ENCODE measurements around the gene FALEC.

FALEC gene

DNA sequence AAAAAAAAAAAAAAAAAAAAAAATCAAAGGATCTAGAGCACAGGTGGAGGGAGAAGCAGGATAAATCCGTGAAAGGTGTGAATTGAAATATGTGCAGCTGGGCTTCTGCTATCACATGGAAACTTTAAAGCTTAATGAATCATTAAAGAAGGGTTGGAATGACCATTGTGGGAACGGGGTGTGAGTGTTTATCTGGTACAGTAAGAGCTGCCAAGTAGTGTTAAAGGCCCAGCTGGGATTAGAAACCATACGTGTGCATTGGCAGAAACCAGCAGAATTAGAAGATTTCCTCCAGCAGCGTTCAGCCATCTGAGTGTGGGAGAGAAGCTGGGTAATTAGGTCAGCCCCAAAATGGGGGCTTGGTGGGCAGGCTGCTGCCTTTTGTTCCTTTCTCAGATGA is 13.5 kb downstream of the FALEC start:
- TF ChIP-seq, protein P1, sequence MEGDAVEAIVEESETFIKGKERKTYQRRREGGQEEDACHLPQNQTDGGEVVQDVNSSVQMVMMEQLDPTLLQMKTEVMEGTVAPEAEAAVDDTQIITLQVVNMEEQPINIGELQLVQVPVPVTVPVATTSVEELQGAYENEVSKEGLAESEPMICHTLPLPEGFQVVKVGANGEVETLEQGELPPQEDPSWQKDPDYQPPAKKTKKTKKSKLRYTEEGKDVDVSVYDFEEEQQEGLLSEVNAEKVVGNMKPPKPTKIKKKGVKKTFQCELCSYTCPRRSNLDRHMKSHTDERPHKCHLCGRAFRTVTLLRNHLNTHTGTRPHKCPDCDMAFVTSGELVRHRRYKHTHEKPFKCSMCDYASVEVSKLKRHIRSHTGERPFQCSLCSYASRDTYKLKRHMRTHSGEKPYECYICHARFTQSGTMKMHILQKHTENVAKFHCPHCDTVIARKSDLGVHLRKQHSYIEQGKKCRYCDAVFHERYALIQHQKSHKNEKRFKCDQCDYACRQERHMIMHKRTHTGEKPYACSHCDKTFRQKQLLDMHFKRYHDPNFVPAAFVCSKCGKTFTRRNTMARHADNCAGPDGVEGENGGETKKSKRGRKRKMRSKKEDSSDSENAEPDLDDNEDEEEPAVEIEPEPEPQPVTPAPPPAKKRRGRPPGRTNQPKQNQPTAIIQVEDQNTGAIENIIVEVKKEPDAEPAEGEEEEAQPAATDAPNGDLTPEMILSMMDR (IDR thresholded peaks at IDR 0.05; ENCODE audit: borderline replicate concordance, control extremely low read depth, extremely low read depth, insufficient read depth, missing control alignments): no peak
- no peak for DNase-seq (ENCODE audit: low spot score)
- in situ Hi-C loops (cut with MboI; ENCODE audit: low sequenced_read_pairs, unreplicated experiment): no loop called here

DNA sequence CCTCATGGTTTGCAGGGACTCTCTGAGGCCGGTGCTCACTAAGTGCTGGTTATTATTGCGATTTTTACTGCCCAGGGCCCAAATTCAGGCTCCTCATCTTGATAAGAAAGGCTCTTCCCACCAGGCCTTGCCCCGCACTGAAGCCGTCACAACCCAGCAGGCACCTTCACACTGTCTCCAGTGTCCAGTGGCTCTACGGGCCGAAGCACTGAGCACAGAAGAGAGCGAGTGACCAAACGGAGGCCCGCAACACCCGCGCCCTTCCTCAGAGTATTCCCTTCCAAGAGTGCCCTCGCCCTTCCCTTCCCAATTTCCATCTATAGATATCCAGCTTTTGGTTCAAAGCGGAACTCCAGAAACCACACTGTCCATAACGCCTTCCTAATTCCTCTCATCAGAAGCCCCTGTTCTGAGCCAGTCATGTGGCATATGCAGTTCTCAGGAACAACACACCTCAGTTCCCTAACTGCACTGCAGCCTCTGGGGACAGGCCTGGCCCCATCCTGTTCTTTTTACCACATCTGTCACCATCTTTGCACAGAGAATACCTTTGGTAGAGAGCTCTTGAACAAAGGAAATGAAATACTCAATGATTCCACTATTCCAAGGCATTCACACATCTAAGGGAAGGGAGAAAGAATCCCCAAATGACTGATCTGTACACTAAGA is 15.1 kb downstream of the FALEC start:
- in situ Hi-C loops (cut with MboI; ENCODE audit: low sequenced_read_pairs, unreplicated experiment): no loop called here
- DNase-seq (ENCODE audit: low spot score): no peak
- TF ChIP-seq, protein P1 (IDR thresholded peaks at IDR 0.05; ENCODE audit: borderline replicate concordance, control extremely low read depth, extremely low read depth, insufficient read depth, missing control alignments): no peak

DNA sequence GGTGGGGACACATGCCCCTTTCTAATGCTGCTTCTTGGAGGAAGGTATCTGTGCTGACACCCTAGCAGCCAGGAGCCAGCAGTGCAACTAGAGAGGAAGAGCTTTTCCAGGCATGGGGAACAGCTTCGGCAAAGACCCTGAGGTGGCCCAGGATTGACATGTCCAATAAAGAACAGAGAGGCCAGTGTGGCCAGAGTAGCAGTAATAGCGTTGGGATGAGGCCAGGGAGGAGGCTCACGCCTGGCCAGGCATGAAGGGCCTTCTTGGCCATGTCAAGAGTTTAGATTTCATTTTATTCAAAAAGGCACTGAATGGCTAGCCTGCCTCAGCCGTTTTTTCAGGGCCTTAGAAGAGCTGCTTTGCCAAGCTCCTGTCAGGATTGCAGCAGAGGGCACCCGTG is 17.3 kb downstream of the FALEC start:
- no peak for DNase-seq (ENCODE audit: low spot score)
- TF ChIP-seq, protein P1 (IDR thresholded peaks at IDR 0.05; ENCODE audit: borderline replicate concordance, control extremely low read depth, extremely low read depth, insufficient read depth, missing control alignments): no peak
- in situ Hi-C loops (cut with MboI; ENCODE audit: low sequenced_read_pairs, unreplicated experiment): no loop called here

DNA sequence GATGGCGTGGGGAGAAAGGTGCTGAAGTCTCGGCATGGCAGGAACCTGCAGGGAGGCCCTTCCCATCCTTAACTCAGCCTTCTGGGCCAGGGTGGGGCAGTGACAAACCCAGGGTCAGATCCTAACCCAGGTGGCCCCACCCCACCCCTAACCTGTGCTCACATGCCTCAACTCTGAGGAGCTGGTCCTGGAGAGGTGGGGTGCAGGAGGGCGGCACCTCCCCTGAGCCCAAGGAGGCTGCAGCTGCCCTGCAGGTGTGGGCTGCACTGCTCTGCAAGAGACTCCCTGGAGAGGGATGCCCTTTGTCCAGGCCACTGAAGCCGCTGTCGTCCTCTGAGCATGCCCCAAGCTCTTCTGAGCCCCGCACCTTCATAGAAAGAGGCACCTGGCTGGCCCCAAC is 18.4 kb downstream of the FALEC start:
- in situ Hi-C loops (cut with MboI; ENCODE audit: low sequenced_read_pairs, unreplicated experiment): no loop called here
- no peak for DNase-seq (ENCODE audit: low spot score)
- TF ChIP-seq, protein P1 (IDR thresholded peaks at IDR 0.05; ENCODE audit: borderline replicate concordance, control extremely low read depth, extremely low read depth, insufficient read depth, missing control alignments): no peak

DNA sequence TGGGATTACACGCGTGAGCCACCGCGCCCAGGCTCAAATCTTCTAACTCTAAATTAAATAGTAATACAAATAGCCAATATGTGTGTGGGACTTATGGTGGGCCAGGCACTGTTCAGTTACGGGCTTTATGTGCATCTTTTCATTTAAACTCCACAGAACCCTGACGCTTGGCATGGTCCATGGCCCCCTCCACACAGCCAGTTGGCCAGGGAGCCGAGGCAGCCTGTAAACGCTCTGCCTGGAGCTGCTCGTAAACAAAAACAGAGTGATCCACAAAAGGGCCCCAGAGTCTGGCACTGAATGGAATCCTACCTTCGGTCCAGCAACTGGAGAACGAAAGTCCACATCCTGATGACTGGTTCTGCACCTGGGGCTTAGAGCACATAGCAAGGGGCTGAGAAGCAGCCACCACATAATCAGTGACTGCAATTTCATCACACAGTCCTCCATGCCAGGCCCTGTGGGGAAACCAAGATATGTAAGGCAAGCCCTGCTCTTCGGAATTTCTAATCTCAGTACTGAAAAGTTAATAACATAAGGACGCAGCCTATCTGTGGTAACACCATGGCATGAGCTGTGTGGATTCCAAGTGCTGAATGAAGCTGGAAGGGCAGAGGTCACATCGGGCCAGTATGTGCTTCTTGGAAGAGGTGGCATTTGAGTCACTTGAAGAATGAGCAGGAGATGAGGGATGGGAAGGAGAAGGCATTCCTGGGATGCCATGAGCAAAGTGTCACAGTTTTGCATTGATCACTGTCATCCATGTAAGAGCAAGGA is 20.1 kb downstream of the FALEC start:
- no peak for DNase-seq (ENCODE audit: low spot score)

DNA sequence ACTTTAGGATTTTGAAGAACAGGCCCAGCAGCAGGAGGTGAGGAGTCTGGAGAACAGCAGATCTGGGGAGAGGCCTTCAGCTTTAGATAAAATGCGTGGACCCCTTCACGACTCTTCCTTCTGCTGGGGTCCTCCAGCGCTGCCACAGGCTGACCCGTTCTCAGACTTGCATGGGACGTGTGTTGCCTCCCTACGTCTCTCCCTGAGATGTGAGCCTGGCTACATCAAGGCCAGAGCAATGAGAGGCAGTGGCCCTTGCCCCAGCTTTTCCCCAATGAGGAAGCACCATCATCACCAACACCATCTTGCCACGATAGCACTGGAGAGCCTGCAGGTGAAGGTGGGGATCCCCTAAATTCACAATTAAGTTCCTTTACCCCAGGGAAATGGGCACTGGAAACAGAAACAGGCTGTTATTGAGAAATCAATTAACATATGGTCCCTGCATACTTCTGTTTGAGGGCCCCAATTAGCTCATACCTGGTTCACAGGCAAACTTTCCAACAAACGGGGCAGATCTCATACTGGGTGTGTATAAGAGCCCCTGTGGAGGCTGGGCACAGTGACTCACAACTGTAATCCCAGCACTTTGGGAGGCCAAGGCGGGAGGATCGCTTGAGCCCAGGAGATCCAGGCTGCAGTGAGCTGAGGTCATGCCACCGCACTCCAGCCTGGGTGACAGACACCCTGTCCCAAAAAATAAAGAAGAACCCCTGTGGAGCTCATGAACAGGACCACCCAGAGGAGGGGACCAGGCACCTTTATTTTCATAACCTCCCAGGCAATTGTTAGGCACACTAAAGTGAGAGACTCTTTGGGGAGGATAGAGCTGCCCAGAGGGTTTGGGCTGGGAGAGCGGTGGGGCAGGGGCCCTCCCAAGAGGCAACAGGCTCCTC is 21.5 kb downstream of the FALEC start:
- in situ Hi-C loops (cut with MboI; ENCODE audit: low sequenced_read_pairs, unreplicated experiment): no loop called here
- TF ChIP-seq, protein P1 (IDR thresholded peaks at IDR 0.05; ENCODE audit: borderline replicate concordance, control extremely low read depth, extremely low read depth, insufficient read depth, missing control alignments): no peak
- no peak for DNase-seq (ENCODE audit: low spot score)

More for the DNA sequence above, 20.1 kb downstream of the FALEC start:
- in situ Hi-C loops (cut with MboI; ENCODE audit: low sequenced_read_pairs, unreplicated experiment): no loop called here
- TF ChIP-seq, protein P1 (IDR thresholded peaks at IDR 0.05; ENCODE audit: borderline replicate concordance, control extremely low read depth, extremely low read depth, insufficient read depth, missing control alignments): no peak
